Right lobe of liver (tissue), 6 donors: ENCODE measurements around the gene DTNA. TPM values are rescaled to one million over a fixed set of nuclear protein-coding genes. Genes with fewer than 3 reads are reported as not detected.
A peak's percentile ranks its signal among the peaks of the same experiment; 100 is the strongest.
"Not testable (repeated sequence)": the region's sequence is repeated elsewhere in the genome, so short reads cannot be mapped to it uniquely, and the experiment has no call there.

Source experiments
- ATAC-seq, 4 donors: fragments of 200-7000 bp; cut with Tn5 transposase; one replicate each; pipeline ENCODE4 v1.9.1; 2020; ENCODE audit warnings: mild to moderate bottlenecking in 4 of 4, moderate library complexity in 4 of 4
- DNase-seq, 3 donors: peaks; one replicate each; pipeline ENCODE4 v3.0.0-alpha.2; 2020
- H3K27ac ChIP-seq, 3 donors: fragments of 200-600 bp; one replicate each; pipeline ENCODE4 v1.8.0; 2022
- H3K27me3 ChIP-seq, 2 donors: fragments of 200-600 bp; one replicate each; pipeline ENCODE4 v1.8.0; 2022
- H3K36me3 ChIP-seq, 4 donors: fragments of 200-600 bp; sonication (generic) in 1 of 4; one replicate each; pipeline versions ENCODE4 v1.5.1 to v1.8.0; 2017 to 2022; ENCODE audit warnings: control low read depth in 1 of 4
- H3K4me1 ChIP-seq, 4 donors: fragments of 200-600 bp; sonication (generic) in 1 of 4; one replicate each; pipeline versions ENCODE4 v1.5.1 to v1.8.0; 2017 to 2022; ENCODE audit warnings: control low read depth in 1 of 4
- H3K4me3 ChIP-seq, 3 donors: fragments of 200-600 bp; one replicate each; pipeline ENCODE4 v1.8.0; 2022
- H3K9me3 ChIP-seq, 4 donors: fragments of 200-600 bp; sonication (generic) in 1 of 4; one replicate each; pipeline versions ENCODE4 v1.5.1 to v1.8.0; 2017 to 2022; ENCODE audit warnings: control low read depth in 1 of 4
- CTCF ChIP-seq, 4 donors: fragments of 200-600 bp in 3 of 4; fragments of 450-650 bp in 1 of 4; IDR thresholded peaks; one replicate each; pipeline versions ENCODE4 v1.5.1 to v1.8.0; 2016 to 2022; ENCODE audit warnings: antibody characterized with exemption in 4 of 4, mild to moderate bottlenecking in 2 of 4
- POLR2A ChIP-seq: fragments of 450-650 bp; IDR thresholded peaks from one replicate; pipeline ENCODE4 v1.6.1; 2017; ENCODE audit warnings: antibody characterized with exemption, mild to moderate bottlenecking
- WGBS: methylation state at CpG from one replicate; pipeline ENCODE4 v1.1.6; 2018; ENCODE audit warnings: low coverage, low lambda C conversion rate; ENCODE audit not compliant: insufficient coverage; ENCODE audit errors: missing lambda C conversion rate; 5-methylcytosine and 5-hydroxymethylcytosine counted together
- intact Hi-C, 2 donors: fragments of 100-400 bp; cut with DNase I; formaldehyde crosslinking; loops; one replicate each; pipeline versions ENCODE4 v1.11.2 to v1.14.1; 2022
- total RNA-seq, 6 experiments: library from RNA; depleted of rRNA in 2 of 6; stranded (reverse); fragments of >200 nt in 2 of 6; fragmentation: NEBNext Ultra II Directional in 3 of 6; extraction: Animal tissue kit (Norgen Biotek cat#: 25700) in 3 of 6; gene quantifications; one replicate each; pipeline versions ENCODE4 v1.1.0 to v1.2.4, GENCODE V29; 2016 to 2023
- donor health status: DM: no; HTN: yes; CAD: no.
- donor health status: DM: no; HTN: no; CAD: no.
- donor health status: DM: no; HTN: no; CAD: no.
- donor health status: DM: no; HTN: yes; CAD: no.
- donor health status: DM: no; HTN: yes; CAD: no.

Gene DTNA
- total RNA-seq, 6 experiments from 2014 or later, result 0.90 to 29.4 (median 13.7) TPM

GRCh38 chr18:34915046-34915445 is 204.9 kb downstream of the DTNA start:
- intact Hi-C loops, result no loop called here
- Histone ChIP-seq H3K4me3 (no peak overlapping the region), H3K27me3 (no peaks in the 10 kb centered on the region), H3K4me1 (no peaks in the 10 kb centered on the region), H3K9me3 (no peaks in the 10 kb centered on the region), H3K27ac (no peak overlapping the region), H3K36me3 (no peaks in the 10 kb centered on the region)
- TF ChIP-seq POLR2A, result no peak
- no peak for TF ChIP-seq CTCF (IDR thresholded peaks at IDR 0.05)
- WGBS, result 56% methylated on average over 3 of the region's 3 CpGs
- ATAC-seq (no peak), DNase-seq (no peak)

- H3K9me3 ChIP-seq, H3K36me3 ChIP-seq, H3K4me1 ChIP-seq, intact Hi-C loops, H3K27ac ChIP-seq, ATAC-seq, H3K4me3 ChIP-seq, H3K27me3 ChIP-seq, DNase-seq: not testable (repeated sequence)
- WGBS, result 95% methylated on average over 5 of the region's 7 CpGs
These were observed 206.4 kb downstream of the DTNA start for GRCh38 chr18:34916539-34916938.

GRCh38 chr18:34918856-34919255 is 208.8 kb downstream of the DTNA start:
- Histone ChIP-seq H3K4me1 (no peaks in the 10 kb centered on the region), H3K4me3 (no peak overlapping the region), H3K36me3 (no peaks in the 10 kb centered on the region), H3K27me3 (no peaks in the 10 kb centered on the region), H3K9me3 (no peaks in the 10 kb centered on the region), H3K27ac (no peak overlapping the region)
- ATAC-seq (no peak), DNase-seq (no peak)
- WGBS, result 77% methylated on average over 5 of the region's 5 CpGs
- intact Hi-C loops, result no loop called here
- TF ChIP-seq POLR2A (no peak), CTCF (IDR thresholded peaks at IDR 0.05) (no peak)

- ATAC-seq, result peak in 2 of 4 donors; percentile 46 to 80
- 42% methylated on average over 1 of the region's 1 CpG for WGBS
These were observed 211.1 kb downstream of the DTNA start for GRCh38 chr18:34921226-34921625.

GRCh38 chr18:34921811-34922385 is 211.8 kb downstream of the DTNA start:
- intact Hi-C loops, result no loop called here
- 56% methylated on average over 2 of the region's 2 CpGs for WGBS
- no peaks in the 10 kb centered on the region for H3K27me3 ChIP-seq
- no peaks in the 10 kb centered on the region for H3K9me3 ChIP-seq
- ATAC-seq (no peak), DNase-seq (no peak)
- H3K4me3 ChIP-seq, result no peak overlapping the region
- no peaks in the 10 kb centered on the region for H3K36me3 ChIP-seq
- no peaks in the 10 kb centered on the region for H3K4me1 ChIP-seq
- TF ChIP-seq POLR2A, result no peak
- no peak for TF ChIP-seq CTCF (IDR thresholded peaks at IDR 0.05)
- no peak overlapping the region for H3K27ac ChIP-seq

More at GRCh38 chr18:34921226-34921625, 211.1 kb downstream of the DTNA start:
- no peaks in the 10 kb centered on the region for H3K9me3 ChIP-seq
- H3K4me3 ChIP-seq, result no peak overlapping the region
- H3K27me3 ChIP-seq, result no peaks in the 10 kb centered on the region
- H3K27ac ChIP-seq, result no peak overlapping the region
- no peak for DNase-seq
- H3K36me3 ChIP-seq, result no peaks in the 10 kb centered on the region
- TF ChIP-seq CTCF (IDR thresholded peaks at IDR 0.05) (no peak), POLR2A (no peak)
- no peaks in the 10 kb centered on the region for H3K4me1 ChIP-seq
- intact Hi-C loops, result no loop called here

- H3K36me3 ChIP-seq, H3K27me3 ChIP-seq, H3K4me3 ChIP-seq, H3K4me1 ChIP-seq, DNase-seq, ATAC-seq, H3K27ac ChIP-seq, H3K9me3 ChIP-seq, intact Hi-C loops: not testable (repeated sequence)
- 88% methylated on average over 4 of the region's 4 CpGs for WGBS
These were observed 212.5 kb downstream of the DTNA start for GRCh38 chr18:34922594-34922993.
